ENCODE data around the gene ATM.
"Not testable (repeated sequence)": the region's sequence is repeated elsewhere in the genome, so short reads cannot be mapped to it uniquely, and the experiment has no call there.

ATM gene

DNA sequence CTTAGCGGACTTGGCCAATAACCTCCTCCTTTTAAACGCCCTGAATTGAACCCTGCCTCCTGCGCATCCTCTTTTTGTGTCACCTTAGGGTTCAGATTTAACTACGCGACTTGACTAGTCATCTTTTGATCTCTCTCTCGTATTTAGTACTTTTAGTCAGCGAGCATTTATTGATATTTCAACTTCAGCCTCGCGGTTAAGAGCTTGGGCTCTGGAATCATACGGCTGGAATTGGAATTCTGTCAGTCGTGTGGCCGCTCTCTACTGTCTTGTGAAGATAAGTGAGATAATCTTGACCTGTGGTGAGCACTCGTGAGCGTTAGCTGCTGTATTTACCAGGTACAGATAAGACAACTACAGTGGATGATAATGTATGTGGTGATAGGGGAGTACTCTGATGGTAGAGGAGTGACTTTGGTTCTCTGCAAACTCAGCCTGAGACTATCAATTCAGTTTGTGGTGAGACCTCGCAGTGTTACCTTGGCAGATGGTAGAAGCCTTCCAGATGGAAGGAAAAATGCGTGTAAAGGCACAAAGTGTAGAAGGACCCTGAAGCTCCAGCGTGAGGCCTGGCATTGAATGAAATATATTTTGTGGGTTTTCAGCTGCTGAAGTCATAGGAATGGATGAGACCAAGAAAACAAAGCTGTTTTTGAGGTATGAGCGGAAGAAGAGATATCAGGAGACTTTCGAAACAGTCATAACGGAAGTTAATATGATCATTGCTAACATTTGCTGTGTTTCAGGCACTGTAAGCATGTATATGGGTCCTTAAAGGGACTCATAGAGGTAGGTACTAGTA lies 682 bp downstream of the ATM start:
- DNase-seq, result peak in 4 of 6 experiments; percentile 55 to 75 (median 73)

DNA sequence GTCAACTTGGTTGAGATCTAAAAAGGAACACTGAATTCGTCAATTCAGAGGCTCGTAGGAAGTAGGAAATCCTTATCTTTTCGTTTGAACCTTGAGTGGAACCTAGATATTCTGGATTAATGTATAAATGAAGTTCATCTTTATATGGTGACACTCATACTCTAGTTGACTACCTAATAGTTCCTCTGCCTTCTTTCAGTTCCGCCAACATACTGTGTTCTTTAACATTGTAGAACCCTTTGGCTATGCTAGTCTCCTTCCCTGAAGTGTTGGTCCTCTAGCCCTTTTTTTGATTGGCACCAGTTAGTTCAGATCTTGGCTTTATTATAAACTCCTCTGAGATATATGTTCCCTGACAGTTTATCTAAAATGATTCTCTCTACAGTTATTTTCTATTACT lies 1.5 kb downstream of the ATM start:
- peak in 1 of 6 experiments; percentile 14 for DNase-seq

DNA sequence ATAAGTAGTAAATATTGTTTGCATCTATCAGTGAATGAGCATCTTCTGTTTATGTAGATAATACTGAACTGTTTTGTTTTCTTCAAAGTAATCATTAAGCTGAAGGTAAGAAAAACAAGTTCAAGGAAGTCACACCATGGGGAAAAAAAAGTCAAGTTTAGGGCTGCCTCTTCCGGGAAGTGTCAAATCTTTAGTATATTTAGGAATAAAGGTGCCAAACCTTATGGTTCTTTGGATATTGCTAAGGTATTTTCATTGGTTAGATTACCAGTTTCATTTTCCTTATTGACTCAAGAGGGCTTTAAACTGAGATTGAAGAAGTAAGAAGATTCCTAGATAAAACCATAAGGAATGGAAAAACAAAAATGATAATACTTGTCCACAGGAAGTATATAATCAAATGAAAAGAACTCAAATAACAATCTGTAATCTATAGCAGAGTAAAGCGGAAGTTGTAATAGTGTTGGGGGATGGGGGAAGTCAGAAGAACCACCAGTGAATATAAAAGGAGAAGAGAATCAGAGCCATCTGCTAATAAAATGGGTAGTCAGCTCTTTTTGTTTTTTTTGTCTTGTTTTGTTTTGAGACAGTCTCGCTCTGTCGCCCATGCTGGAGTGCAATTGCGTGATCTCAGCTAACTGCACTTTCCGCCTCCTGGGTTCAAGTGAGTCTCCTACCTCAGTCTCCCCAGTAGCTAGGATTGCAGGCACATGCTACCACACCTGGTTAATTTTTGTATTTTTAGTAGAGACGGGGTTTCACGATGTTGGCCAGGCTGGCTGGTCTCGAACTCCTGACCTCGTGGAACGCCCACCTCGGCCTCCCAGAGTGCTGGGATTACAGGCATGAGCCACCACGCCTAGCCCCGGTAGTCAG lies 2.3 kb downstream of the ATM start:
- DNase-seq, result peak in 5 of 6 experiments; percentile 18 to 75 (median 73)

DNA sequence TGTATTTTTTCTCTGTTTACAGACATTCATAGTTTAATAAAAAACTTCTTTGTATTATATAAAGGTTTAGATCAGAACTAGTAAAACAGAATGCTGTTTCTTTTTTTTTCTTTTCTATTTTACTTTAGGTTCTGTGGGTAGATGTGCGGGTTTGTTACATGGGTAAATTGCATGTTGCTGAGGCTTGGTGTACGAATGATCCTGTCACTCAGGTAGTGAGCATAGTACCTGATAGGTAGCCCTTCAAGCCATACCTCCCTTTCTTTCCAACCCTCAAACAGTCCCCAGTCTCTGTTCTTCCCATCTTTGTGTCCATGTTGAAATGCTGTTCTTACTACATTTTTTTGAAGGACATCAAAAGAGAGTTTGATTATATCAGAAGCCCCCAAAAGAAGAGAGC lies 3.2 kb downstream of the ATM start:
- DNase-seq, result peak in 2 of 6 experiments; percentile 19 to 36

DNA sequence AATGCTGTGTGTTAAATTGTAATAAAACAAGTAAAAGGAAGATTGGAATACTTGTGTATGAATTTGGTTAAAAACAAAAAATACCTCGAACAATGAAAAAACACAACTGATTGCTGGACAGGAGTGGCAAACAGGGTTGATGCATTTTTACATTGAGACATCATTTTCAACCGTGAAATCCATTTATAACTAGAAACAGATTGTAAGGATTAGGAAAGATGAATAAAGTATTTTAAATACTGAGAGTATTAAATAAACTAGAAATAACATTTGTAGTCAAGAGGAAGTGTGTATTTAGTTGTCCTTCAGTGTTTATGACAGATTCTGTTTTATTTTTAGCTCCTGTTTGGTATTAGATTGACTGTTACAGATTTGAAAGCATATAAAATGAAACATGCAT lies 5.4 kb downstream of the ATM start:
- DNase-seq, result no peak

DNA sequence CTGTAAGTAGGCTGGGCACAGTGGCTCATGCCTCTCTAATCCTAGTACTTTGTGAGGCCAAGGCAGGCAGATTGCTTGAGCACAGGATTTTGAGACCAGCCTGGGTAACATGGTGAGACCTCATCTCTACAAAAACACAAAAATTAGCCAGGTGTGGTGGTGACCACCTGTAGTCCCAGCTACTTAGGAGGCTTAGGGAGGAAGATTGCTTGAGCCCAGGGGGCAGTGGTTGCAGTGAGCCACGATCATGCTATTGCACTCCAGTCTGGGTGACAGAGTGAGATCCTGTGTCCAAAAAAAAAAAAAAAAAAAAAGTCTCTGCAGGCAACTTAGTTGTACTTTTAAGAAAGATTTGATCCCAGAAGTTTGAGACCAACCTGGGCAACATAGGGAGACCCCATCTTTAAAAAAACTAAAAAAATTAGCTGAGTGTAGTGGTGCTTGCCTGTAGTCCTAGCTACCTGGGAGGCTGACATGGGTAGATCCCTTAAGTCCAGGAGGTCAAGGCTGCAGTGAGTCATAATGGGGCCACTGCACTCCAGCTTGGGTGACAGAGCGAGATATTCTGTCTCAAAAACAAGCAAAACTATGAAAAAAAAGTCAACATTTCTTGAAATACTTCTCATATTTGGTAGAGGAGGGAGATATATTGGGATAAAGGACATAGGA lies 10.5 kb downstream of the ATM start:
- DNase-seq, result no peak

DNA sequence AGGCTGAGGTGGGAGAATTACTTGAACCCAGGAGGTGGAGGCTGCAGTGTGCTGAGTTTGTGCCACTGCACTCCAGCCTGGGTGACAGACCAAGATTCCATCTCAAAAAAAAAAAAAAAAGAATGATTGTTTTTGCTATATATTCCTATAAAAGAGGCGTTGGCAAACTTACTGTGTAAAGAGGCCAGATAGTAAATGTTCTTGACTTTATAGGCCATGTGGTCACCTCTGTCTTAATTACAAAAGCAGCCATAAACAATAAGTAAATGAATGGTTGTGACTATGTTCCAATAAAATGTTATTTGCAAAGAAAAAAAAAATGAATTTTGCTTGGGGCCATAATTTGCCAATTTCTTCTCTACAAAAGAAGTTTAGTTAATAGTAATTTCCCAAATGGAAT lies 12.3 kb downstream of the ATM start:
- no peak for DNase-seq

DNA sequence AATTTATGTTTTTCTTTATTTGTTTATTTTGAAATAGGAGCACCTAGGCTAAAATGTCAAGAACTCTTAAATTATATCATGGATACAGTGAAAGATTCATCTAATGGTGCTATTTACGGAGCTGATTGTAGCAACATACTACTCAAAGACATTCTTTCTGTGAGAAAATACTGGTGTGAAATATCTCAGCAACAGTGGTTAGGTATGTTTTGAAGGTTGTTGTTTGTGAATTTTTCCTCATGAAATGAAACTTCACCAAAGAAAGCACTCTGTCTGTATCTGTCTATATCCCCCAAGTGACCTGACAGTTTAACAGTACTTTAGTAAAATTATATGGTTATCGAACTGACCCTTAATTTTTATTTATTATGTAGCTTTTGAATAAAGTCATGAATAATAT lies 12.8 kb downstream of the ATM start:
- no peak for DNase-seq

DNA sequence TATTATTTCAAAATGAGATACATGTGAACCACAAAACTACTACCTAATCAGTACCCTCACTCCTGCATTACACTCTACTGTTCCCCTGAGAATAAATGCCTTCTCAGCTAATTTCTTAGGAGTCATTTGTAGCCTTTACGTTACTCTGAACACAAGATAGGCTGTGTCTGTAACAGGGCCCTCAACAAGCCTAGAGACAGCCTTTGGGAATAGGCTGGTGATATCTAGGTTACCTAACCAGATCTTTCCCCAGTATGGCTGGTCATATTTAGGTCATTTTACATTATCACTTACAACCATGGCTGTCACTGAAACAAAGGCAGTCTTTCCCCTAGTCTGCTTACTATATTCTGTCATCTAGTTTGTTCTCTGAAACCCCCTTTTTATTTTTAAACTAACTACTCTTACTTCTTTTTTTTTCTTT lies 14.2 kb downstream of the ATM start:
- DNase-seq, result peak in 2 of 6 experiments; percentile 7 to 54

DNA sequence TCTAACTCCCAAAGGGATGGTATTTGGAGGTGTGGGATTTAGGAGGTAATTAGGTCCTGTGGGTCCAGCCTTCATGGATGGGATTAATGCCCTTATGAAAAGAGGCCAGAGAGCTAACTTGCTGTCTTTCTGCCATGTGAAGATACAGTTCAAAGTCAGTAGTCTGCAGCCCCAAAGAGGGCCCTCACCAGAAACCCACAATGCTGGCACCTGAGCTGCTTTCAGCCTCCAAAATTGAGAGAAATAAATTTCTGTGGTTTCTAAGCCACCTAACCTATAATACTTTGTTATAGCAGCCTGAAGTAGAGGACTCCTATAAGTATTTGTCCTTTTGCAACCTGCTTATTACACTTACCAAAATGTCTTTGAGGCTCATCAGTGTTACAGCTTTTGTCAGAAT lies 16.2 kb downstream of the ATM start:
- DNase-seq, result peak in 5 of 6 experiments; percentile 7 to 40 (median 32)

DNA sequence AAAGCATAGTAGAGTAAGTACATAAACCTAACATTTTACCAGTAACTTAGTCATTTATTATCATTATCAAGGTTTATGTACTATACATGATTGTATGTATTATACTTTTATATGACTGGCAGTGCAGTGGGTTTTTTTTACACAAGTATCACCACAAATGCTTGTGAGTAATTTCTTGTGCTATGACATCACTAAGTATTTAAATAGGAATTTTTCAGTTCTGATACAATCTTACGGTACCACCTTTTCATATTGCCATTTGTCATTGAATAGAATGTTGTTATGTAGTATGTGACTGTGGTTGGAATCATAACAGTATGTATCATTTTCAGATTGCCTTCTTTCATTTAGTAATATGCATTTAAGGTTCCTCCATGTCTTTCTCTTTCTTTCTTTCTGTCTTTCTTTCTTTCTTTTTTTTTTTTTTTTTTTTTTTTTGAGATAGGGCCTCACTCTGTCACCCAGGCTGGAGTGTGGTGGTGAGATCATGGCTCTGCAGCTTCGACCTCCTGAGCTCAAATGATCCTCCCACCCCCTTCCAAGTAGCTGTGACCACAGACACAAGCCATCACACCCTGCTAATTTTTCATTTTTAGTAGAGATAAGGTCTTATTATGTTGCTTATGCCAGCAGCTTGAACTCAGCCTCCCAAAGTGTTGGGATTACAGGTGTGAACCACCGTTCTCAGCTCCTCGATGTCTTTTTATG lies 18.6 kb downstream of the ATM start:
- DNase-seq, result no peak

DNA sequence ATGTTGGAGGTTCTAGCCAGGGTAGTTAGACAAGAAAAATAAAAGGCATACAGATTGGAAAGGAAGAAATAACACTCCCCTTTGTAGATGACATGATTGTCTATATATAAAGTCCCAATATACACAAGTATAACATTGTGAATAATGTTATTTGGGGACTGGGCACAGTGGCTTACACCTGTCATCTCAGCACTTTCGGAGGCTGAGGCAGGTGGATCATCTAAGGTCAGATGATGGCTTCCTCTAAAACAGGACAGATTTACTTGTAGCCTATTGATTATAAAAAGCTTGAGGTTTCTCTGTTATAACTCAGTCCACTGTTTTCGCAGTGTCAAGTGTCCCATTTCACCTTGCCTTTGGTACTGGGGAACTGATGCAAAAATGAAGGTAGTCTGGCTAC lies 19.6 kb downstream of the ATM start:
- no peak for DNase-seq

DNA sequence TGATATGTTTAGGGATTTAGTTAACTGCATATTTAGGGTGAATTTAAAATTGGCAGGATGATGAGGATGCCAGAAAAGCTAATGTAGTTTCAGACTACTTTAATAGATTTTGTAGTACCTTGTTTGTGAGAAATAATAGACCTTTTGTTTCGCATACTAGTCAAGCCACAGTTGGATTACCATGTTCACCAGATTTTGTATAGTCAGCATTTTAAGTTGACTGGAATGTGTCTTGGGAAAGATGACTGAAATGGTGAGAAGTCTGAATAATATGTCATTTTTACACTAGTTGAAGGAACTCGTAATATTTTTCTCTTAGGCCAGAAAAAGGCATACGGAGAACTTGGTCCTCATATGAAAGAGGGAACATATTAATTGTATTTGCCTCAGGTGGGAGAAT lies 23.4 kb downstream of the ATM start:
- DNase-seq, result no peak

DNA sequence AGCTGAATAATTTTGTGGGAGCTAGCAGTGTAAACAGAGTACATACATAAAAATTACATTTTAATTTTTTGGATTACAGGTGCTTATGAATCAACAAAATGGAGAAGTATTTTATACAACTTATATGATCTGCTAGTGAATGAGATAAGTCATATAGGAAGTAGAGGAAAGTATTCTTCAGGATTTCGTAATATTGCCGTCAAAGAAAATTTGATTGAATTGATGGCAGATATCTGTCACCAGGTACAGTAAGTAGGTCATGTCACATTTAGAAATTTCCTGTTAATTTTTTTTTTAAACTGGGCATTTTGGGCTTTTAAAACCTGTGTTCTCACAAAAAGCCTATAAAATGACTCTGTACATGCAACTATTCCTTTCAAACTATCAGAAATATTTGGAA lies 24.0 kb downstream of the ATM start:
- DNase-seq, result no peak

DNA sequence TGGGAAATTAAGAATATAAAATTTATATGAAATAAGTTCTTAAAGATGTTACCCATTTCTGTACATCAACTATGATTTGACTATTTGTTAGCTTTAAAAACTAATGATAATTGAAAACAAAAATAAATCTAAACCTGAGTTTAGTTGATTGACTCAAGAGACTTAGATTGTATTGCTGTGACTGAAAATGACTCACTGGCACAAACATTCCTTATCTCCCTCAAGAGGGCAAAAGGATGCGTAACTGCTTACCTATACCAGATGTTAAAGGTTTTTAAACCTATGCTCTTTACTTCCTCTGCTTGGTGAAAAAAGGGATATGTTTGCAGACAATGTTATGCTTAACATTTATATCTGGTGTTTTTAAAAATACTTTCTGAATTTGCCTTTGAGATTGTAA lies 30.3 kb downstream of the ATM start:
- no peak for DNase-seq

DNA sequence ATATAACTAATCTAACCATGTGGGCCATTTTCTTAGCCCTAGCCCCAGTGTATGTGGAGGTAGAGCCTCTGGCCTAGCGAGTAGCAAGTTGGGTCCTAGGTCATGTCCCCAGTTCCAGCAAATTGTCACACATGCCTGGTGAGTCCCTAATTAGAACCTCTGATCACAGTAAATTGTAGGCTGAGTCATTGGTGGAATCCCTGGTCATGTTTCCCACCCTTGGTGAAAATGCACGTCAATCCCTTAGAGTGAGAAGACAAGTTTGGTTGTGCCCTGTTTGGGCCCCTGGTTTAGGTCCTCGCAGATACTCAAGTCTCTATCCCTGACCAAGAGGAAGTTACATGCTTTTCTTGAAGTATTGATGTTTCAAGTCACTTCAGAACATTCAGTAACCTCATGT lies 46.7 kb downstream of the ATM start:
- DNase-seq, result no peak

DNA sequence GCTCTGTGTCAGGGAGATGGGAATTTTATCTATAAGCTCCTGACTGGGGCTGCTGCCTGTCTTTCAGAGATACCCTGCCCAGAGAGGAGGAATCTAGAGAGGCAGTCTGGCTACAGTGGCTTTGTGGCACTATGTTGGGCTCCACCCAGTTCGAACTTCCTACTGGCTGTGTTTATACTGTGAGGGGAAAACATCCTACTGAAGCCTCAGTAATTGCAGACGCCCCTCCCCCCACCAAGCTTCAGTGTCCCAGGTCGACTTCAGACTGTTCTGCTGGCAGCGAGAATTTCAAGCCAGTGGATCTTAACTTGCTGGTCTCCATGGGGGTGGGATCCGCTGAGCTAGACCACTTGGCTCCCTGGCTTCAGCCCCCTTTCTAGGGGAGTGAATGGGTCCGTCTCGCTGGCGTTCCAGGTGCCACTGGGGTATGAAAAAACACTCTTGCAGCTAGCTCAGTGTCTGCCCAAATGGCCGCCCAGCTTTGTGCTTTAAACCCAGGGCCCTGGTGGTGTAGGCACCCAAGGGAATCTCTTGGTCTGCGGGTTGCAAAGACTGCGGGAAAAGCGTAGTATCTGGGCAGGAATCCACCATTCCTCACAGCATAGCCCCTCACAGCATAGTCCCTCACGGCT lies 54.2 kb downstream of the ATM start:
- not testable (repeated sequence) for DNase-seq

DNA sequence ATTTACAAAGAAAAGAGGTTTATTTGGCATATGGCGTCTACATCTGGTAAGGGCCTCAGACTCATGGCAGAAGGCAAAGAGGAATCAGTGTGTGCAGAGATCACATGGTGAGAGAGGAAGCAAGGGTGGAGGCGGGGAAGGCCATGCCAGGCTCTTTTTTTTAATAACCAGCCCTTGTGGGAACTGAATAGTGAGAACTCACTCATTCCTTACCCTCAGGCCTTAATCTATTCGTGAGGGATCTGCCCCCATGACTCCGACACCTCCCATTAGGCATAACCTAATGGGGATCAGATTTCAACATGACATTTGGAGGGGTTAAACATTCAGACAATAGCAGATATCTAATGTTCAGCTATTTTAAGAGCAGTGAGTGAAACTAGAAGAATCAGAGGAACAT lies 55.7 kb downstream of the ATM start:
- no peak for DNase-seq

DNA sequence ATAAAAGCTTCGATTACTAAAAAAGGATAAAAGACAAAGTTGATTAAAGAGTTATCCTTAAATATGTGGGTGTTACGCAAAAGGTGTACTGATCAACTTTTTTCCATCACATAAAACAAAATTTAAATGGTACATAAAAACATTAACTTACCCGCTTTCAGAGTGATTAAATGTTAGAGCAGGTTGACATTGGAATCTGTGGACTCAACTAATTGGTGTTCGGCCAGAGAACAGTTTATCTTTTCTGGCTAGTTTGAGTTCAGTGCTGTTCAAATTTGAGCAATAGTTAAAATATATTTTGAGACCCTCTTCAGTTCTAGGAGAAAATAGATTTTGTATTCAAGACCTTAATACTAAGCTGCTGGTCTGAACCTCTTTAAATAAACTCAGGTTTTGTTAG lies 56.1 kb downstream of the ATM start:
- no peak for DNase-seq

DNA sequence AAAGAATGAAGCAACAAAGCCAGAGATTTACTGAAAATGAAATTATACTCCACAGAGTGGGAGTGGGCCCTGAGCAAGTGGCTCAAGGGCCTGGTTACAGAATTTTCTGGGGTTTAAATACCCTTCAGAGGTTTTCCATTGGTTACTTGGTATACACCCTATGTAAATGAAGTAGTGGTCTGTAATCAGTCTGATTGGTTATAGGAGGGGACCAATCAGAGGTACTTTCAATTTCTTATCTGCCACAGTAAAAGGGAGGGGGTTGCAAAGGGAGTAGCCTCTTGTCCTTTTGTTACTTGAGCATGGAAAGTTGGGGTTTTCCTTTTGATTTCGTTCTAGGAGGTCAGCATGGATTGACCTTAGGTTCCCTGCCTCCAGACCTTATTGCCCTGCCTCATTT lies 63.5 kb downstream of the ATM start:
- DNase-seq, result no peak

DNA sequence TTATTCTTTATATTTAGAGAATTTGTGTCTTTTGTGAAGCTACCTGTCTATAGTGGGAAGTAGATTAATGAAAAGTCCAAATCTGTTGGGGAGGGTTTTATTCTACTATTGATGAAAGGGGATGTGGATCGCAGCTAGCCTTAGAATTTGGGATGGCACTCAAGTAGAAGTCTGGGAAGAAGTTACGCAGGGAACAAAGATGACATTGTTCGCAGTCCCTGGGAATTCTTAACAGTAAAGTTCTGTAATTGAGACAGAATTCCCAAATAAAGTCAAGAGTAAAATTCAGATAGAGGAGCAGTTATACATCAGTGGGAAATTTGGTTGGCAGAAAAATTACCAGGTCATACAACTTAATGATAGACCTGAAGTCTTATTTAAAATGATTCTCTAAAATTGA lies 64.1 kb downstream of the ATM start:
- DNase-seq, result no peak

DNA sequence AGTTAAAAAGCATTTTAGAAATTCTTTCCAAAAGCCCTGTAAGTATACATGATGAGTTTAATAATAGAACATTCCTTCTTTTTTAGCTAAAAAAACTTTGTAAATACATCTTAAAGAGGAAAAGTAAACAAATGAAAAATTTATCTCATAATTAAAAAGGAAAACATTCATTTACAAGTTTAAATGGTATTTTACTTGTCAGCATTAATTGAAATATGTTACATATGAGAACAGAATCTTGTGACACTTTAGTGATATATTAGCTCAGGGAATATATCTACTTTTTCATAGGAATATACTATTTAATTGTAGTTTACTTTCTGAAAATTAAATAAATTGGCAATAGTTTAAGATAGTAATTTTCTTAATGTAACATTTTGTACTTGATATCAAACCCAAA lies 66.2 kb downstream of the ATM start:
- DNase-seq, result not testable (repeated sequence)
